IgD-negative memory B cell (primary cell): ENCODE results near the gene SCP2D1. TPM values are rescaled to one million over a fixed set of nuclear protein-coding genes. Genes with fewer than 3 reads are reported as not detected.
A peak's percentile ranks its signal among the peaks of the same experiment; 100 is the strongest.

Experiments
- H3K27ac Mint-ChIP-seq, 3 donors: one replicate each; pipeline ENCODE4 v1.8.0; 2020 to 2022; ENCODE audit warnings: mild to moderate bottlenecking in 3 of 3, mixed read lengths in 3 of 3, moderate library complexity in 1 of 3
- H3K27me3 Mint-ChIP-seq: one replicate; pipeline ENCODE4 v1.8.0; 2021; ENCODE audit warnings: mixed read lengths
- H3K36me3 Mint-ChIP-seq: one replicate; pipeline ENCODE4 v1.8.0; 2020; ENCODE audit warnings: mild to moderate bottlenecking, mixed read lengths
- H3K4me1 Mint-ChIP-seq, 3 donors: one replicate each; pipeline ENCODE4 v1.8.0; 2020 to 2022; ENCODE audit warnings: mixed read lengths in 3 of 3, mild to moderate bottlenecking in 1 of 3
- H3K4me3 Mint-ChIP-seq, 4 donors: one replicate each; pipeline ENCODE4 v1.8.0; 2020 to 2022; ENCODE audit warnings: mild to moderate bottlenecking in 4 of 4, mixed read lengths in 4 of 4, moderate library complexity in 3 of 4
- H3K9me3 Mint-ChIP-seq, 3 donors: one replicate each; pipeline ENCODE4 v1.8.0; 2020 to 2021; ENCODE audit warnings: mixed read lengths in 3 of 3, mild to moderate bottlenecking in 1 of 3
- polyA plus RNA-seq: library from polyadenylated mRNA; unstranded; fragments of 300-500 nt; fragmentation: Illumina TruSeq; gene quantifications from one replicate; pipeline ENCODE4 v1.2.3, GENCODE V29; 2021

Gene SCP2D1
- polyA plus RNA-seq, 1 donor from 2014 or later = not detected

- Mint-ChIP-seq H3K4me1 (peaks cover 8 to 15% (median 9%) of the 10 kb centered on the region in 3 donors), H3K27ac (no peak overlapping the region), H3K4me3 (peak overlapping the region; percentile 94 to 99 (median 97)), H3K36me3 (peaks cover 16% of the 10 kb centered on the region), H3K27me3 (peaks cover 2% of the 10 kb centered on the region), H3K9me3 (peaks cover 0 to 9% (median 3%) of the 10 kb centered on the region in 3 donors)
These were observed 18.2 kb upstream of the SCP2D1 start for GRCh38 chr20:18795366-18795765.

GRCh38 chr20:18796282-18796833 is 17.2 kb upstream of the SCP2D1 start:
- H3K9me3 Mint-ChIP-seq = peaks cover 0 to 9% (median 3%) of the 10 kb centered on the region in 3 donors
- H3K4me3 Mint-ChIP-seq = peak overlapping the region in 1 of 4 donors; percentile 31
- H3K27ac Mint-ChIP-seq = no peak overlapping the region
- H3K4me1 Mint-ChIP-seq = peaks cover 8 to 15% (median 9%) of the 10 kb centered on the region in 3 donors
- peaks cover 16% of the 10 kb centered on the region for H3K36me3 Mint-ChIP-seq
- peaks cover 1% of the 10 kb centered on the region for H3K27me3 Mint-ChIP-seq

DNA sequence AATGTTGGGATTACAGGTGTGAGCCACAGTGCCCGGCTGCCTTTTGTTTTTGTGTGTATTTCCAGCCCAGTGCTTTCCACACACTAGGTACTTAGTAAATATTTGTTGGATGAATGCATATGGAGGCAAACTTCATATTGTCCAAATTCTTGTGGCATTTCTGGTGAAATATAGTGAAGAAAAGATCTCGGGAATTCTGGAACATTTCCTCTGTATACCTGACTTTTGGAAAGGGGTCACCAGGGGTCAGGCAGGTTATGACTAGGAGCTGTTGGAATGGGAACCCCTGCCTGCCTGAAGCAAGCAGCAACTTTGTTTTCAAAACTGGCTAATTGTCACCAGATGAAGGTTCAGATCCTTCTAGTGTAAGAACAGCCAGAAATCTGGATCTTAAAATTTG is 12.1 kb upstream of the SCP2D1 start:
- H3K27ac Mint-ChIP-seq = peak overlapping the region in 1 of 3 donors; percentile 65
- peaks cover 3% of the 10 kb centered on the region for H3K27me3 Mint-ChIP-seq
- H3K9me3 Mint-ChIP-seq = peaks cover 0 to 6% (median under 1%) of the 10 kb centered on the region in 3 donors
- no peak overlapping the region for H3K4me3 Mint-ChIP-seq
- peaks cover 9 to 12% (median 10%) of the 10 kb centered on the region in 3 donors for H3K4me1 Mint-ChIP-seq
- peaks cover 9% of the 10 kb centered on the region for H3K36me3 Mint-ChIP-seq

DNA sequence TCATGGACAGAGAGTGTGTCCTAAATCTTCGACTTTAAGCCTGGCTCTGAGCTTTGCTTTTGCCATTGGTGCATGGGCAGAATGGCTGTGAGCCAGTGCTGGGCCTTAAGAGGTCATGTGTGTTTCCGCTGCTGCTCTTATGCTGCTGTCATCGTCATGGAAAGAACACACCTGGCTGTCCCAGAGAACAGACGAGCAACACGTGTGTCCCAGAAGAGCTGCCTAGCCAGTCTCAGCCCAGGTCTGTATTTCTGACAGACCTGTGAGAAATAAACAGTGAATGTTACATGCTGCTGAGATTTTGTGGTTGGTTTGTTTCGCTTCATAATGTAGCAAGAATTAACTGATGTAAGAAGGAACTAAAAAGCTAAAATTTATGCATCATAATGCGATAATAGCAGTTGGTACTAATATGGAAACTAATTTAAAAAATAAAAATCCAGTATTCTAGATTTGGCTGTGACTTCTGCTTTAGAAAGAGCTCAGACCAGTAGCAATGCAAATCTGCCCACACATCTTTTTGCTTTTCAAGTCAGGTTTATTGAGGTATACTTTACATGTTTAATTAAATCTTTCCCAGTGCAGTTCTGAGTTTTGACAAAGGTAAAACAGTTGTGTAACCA is 11.5 kb upstream of the SCP2D1 start:
- Mint-ChIP-seq H3K36me3 (peaks cover 9% of the 10 kb centered on the region), H3K27me3 (peaks cover 3% of the 10 kb centered on the region), H3K9me3 (peaks cover 0 to 4% (median 0%) of the 10 kb centered on the region in 3 donors), H3K27ac (peak overlapping the region in 1 of 3 donors; percentile 65), H3K4me1 (peaks cover 9 to 12% (median 10%) of the 10 kb centered on the region in 3 donors), H3K4me3 (no peak overlapping the region)

- peak overlapping the region in 1 of 3 donors; percentile 50 for H3K27ac Mint-ChIP-seq
These were observed 7.7 kb upstream of the SCP2D1 start for GRCh38 chr20:18805881-18806280.

GRCh38 chr20:18808712-18809111 is 4.9 kb upstream of the SCP2D1 start:
- H3K4me1 Mint-ChIP-seq = peaks cover 0 to 1% (median 0%) of the 10 kb centered on the region in 3 donors
- peaks cover 0 to 4% (median 0%) of the 10 kb centered on the region in 3 donors for H3K9me3 Mint-ChIP-seq
- H3K36me3 Mint-ChIP-seq = peaks cover 4% of the 10 kb centered on the region
- H3K4me3 Mint-ChIP-seq = no peak overlapping the region
- H3K27me3 Mint-ChIP-seq = peaks cover 2% of the 10 kb centered on the region
- H3K27ac Mint-ChIP-seq = no peak overlapping the region

More at GRCh38 chr20:18805881-18806280, 7.7 kb upstream of the SCP2D1 start:
- H3K27me3 Mint-ChIP-seq = peaks cover 3% of the 10 kb centered on the region
- no peak overlapping the region for H3K4me3 Mint-ChIP-seq
- peaks cover 0 to 4% (median 0%) of the 10 kb centered on the region in 3 donors for H3K9me3 Mint-ChIP-seq
- peaks cover 8 to 14% (median 9%) of the 10 kb centered on the region in 3 donors for H3K4me1 Mint-ChIP-seq
- H3K36me3 Mint-ChIP-seq = peaks cover 2% of the 10 kb centered on the region

- no peak overlapping the region for H3K4me3 Mint-ChIP-seq
- peaks cover 4% of the 10 kb centered on the region for H3K36me3 Mint-ChIP-seq
- H3K4me1 Mint-ChIP-seq = peaks cover 0 to 1% (median 0%) of the 10 kb centered on the region in 3 donors
- no peaks in the 10 kb centered on the region for H3K27me3 Mint-ChIP-seq
- peaks cover 0 to 2% (median 0%) of the 10 kb centered on the region in 3 donors for H3K9me3 Mint-ChIP-seq
- no peak overlapping the region for H3K27ac Mint-ChIP-seq
These were observed 2.4 kb upstream of the SCP2D1 start for GRCh38 chr20:18811186-18811585.

DNA sequence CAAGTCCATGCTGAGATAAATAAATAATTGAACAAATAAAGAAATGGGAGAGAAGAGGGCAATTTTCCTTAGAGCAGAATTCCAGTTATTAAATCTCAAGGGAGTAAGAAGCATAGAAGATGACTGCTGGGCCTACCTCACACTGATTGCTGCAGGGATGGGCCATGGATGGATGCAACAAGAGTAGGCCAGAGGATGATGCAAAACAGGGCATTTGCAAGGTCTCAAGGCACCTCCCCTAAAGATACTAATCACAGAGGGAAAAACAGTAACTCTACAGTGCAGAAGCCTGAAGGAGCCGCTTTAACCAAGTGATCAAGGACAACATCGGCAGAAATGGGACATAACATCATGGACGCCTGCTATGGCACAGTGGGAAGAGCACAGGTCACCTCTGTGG is 1.7 kb upstream of the SCP2D1 start:
- Mint-ChIP-seq H3K27me3 (no peaks in the 10 kb centered on the region), H3K4me3 (no peak overlapping the region), H3K4me1 (peaks cover 0 to 1% (median 0%) of the 10 kb centered on the region in 3 donors), H3K36me3 (peaks cover 4% of the 10 kb centered on the region), H3K27ac (no peak overlapping the region), H3K9me3 (peaks cover 0 to 2% (median 0%) of the 10 kb centered on the region in 3 donors)

GRCh38 chr20:18815194-18815942 is 1.8 kb downstream of the SCP2D1 start:
- Mint-ChIP-seq H3K36me3 (peaks cover 4% of the 10 kb centered on the region), H3K4me1 (no peaks in the 10 kb centered on the region), H3K4me3 (no peak overlapping the region), H3K27ac (no peak overlapping the region), H3K9me3 (peaks cover 0 to 3% (median 2%) of the 10 kb centered on the region in 3 donors), H3K27me3 (no peaks in the 10 kb centered on the region)

DNA sequence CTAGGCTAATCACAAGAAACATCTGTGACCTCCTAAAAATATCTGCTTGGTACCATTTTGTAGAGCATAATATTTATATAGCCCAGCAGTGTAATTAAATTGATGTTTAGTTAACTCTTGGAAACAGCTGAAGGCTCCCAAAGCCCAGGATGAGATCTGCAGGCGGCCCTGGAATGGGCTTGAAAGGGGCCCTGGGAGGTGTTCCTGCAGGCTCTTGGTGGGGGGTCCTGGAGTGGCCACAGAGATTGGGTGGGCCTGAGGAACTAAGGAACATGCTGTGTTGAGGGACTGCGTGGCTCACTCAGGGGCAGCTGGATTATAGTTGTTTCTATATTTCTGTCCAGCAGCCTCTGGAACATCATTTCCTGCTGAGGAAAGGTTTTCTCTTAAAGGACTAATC is 9.2 kb downstream of the SCP2D1 start:
- no peak overlapping the region for H3K27ac Mint-ChIP-seq
- no peaks in the 10 kb centered on the region for H3K27me3 Mint-ChIP-seq
- H3K9me3 Mint-ChIP-seq = peaks cover 0 to 3% (median 0%) of the 10 kb centered on the region in 3 donors
- no peak overlapping the region for H3K4me3 Mint-ChIP-seq
- H3K36me3 Mint-ChIP-seq = peaks cover 2% of the 10 kb centered on the region
- H3K4me1 Mint-ChIP-seq = no peaks in the 10 kb centered on the region

DNA sequence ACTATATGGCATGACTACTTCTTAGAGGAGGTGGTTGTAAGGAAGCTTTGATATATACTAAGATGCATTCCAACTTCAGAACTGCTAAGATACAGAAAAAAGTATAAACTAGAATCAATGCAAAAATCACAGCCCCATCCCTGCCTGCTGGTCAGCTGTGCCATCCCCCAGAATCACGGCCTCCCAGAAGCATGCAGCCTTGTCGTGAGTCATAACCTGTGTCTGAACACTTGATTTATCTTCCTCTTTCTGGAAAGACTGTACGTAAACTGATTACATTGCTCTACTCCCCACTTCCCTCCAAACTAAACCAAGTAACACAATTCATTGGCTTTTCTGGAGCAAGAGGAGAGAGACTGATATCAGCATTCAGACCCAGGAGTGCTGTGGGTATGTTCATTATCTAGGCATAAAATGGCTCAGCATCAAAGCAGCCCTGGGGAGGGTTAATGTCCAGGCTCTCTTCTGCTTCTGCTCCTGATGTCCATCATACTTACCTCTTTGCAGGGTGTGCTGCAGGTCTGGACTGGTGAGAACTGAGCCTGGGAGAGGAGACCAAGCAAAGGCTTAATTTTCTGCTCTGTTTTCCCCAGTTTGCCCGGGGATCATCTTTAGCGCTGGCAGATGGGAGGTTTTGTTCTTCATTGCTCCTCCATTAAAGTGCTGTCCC is 18.4 kb downstream of the SCP2D1 start:
- Mint-ChIP-seq H3K27ac (no peak overlapping the region), H3K4me3 (no peak overlapping the region), H3K9me3 (peaks cover 0 to 3% (median 0%) of the 10 kb centered on the region in 3 donors), H3K36me3 (peaks cover 2% of the 10 kb centered on the region), H3K4me1 (peaks cover 0 to 5% (median 3%) of the 10 kb centered on the region in 3 donors), H3K27me3 (no peaks in the 10 kb centered on the region)

DNA sequence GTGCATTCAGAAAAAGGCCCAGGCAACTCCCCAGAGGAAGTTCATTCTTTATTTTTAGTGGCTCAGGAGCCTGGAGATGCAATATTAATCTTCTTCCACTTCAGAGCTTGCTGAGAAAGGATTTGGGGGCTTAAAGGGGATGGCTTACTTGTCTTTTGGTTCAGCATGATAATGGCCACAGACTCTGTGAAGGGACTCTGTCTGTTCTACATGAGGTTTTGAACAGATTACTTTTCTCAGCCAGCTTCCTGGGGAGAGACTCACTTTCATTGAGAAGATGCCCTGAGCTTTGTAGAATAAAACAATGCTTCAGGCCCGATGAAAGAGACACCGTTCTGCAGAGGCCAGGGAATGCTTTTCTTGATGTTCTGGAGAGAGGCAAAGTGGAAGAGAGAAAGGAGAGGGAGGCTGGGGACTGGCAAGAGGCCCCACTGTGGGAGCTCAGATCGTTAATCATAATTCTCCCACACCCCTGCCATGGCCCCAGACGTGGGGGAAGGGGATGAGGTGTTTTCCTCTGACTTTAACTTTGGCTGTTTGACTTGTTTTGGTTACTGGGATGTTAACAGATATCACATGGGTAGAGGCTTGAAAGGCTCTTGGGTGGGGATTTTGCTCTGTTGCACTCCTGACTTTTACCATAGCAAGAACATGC is 19.1 kb downstream of the SCP2D1 start:
- Mint-ChIP-seq H3K4me1 (peaks cover 0 to 5% (median 3%) of the 10 kb centered on the region in 3 donors), H3K9me3 (peaks cover 0 to 3% (median 0%) of the 10 kb centered on the region in 3 donors), H3K27ac (no peak overlapping the region), H3K36me3 (peaks cover 2% of the 10 kb centered on the region), H3K4me3 (no peak overlapping the region), H3K27me3 (no peaks in the 10 kb centered on the region)

- Mint-ChIP-seq H3K4me1 (peaks cover 0 to 3% (median 3%) of the 10 kb centered on the region in 3 donors), H3K27me3 (no peaks in the 10 kb centered on the region), H3K27ac (no peak overlapping the region), H3K36me3 (peaks cover 2% of the 10 kb centered on the region), H3K9me3 (peaks cover 0 to 3% (median 0%) of the 10 kb centered on the region in 3 donors), H3K4me3 (no peak overlapping the region)
These were observed 22.1 kb downstream of the SCP2D1 start for GRCh38 chr20:18835466-18836256.

DNA sequence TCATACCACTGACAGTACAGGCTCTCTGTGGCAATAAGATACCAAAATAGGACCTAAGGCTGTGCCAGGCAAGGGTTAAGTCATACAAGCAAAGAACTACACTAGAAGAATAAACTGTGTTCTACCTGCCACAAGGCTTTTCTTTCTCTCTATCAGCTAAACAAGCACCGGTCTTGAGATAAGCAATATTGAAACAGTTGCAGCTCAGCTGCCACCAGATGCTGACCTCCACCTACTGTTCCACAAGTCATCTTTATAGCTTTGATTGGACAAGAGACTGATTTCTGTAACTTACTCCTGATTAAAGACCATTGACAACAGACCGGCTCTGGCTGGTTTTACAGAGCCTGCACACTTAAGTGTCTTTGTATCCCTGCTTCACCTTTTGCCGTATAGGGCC is 24.1 kb downstream of the SCP2D1 start:
- Mint-ChIP-seq H3K36me3 (peaks cover 2% of the 10 kb centered on the region), H3K4me1 (no peaks in the 10 kb centered on the region), H3K9me3 (peaks cover 0 to 1% (median 0%) of the 10 kb centered on the region in 3 donors), H3K27ac (no peak overlapping the region), H3K4me3 (no peak overlapping the region), H3K27me3 (no peaks in the 10 kb centered on the region)
